NCI-H146 (cell line): ENCODE data around the gene SNRNP40.
A peak's percentile ranks its signal among the peaks of the same experiment; 100 is the strongest.

Experiments
- DNase-seq: peaks from one replicate; lab custom pipeline; 2025; lab: John Stamatoyannopoulos, UW

The SNRNP40 gene

DNA sequence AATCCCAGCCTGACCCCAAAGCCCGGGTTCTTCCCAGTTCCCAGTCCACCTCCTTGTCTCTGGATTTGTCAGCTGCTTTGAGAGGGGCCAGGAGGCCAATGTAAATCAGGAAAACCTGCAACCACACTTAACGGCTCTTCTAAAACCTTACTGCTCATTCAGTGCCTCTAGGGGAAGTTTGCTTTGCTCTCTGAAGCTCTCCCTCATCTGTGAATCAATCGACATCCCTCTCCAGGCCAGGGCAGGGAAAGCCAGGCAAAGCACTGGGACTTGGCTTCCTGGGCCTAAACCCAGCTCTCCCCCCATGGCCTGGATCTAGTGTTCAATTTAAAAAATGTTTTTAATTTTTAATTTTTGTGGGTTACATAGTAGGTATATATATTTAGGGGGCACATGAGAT, 66.2 kb downstream of the SNRNP40 start:
- DNase-seq: no peak

- DNase-seq: no peak
These were observed 67.6 kb downstream of the SNRNP40 start for GRCh38 chr1:31228986-31229385.

DNA sequence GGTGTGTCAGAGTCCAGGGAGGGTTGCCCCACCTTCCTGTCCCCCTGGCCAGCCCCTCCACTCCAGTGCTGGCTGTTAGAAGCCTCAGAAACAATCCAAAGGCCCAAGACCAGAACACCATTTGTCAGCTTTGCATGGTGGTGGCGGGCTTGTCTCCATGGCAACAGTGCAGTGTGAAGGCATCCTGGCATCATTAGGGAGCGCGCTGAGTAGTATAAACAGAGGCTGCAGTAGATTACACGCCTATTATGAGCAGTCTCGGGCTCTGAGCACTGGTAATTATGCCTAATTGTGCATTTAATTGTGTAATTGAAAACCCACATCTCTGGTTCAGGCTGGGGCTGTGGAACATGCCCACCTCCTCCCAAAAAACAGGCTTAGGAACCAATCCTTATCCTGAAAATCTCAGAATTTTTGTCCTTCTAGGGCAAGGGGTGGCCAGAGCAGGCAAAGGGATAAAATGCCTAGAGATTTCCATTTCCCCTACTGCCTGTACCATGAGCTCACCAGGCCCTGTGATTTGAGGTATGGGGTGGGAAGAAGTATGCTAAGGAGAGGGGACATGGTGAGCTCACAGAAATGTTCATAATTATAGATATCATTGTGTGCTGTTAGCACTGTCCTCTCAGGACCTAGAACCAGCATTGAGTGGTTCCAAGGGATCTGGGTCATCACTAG, 68.6 kb downstream of the SNRNP40 start:
- DNase-seq: peak; percentile 77

DNA sequence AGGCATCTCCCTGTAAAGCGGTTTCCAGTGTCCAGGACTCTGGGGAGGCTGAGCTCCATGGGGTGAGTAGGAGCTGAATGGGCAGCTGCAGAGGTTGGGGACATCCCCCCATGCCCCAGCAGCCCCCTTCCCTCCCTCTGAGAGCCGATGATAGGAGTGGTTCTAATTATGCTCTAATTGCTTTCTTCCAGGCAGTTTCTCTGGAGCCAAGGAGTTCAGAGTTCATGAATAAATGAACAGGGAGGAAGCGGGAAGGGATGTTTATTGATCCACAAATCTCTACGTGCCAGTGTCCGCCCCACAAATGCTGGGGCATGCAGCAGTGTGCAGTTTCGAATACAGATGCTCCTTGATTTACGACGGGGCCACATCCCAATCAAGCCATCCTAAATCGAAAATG, 72.5 kb downstream of the SNRNP40 start:
- peak; percentile 19 for DNase-seq

DNA sequence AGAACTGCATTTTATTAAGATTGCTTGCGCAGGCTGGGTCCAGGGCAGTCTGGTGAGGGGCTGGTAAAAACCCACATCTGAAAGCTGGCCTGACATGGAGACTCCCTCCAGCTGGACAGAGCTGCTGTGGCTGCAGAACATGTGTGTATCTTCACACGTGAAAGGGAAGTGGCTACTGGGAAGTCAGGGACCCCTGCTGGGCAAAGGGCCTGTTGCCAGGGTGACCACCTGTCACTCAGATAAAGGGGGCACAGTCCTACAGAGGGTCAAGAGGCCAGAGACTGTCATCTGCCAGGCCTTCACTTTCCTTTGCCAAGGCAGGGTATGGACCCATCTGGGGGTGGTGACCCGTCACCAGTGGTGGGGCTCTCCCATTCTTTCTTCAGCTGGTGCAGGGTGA, 74.4 kb downstream of the SNRNP40 start:
- no peak for DNase-seq

GRCh38 chr1:31221072-31221471, 75.5 kb downstream of the SNRNP40 start:
- DNase-seq: no peak

DNA sequence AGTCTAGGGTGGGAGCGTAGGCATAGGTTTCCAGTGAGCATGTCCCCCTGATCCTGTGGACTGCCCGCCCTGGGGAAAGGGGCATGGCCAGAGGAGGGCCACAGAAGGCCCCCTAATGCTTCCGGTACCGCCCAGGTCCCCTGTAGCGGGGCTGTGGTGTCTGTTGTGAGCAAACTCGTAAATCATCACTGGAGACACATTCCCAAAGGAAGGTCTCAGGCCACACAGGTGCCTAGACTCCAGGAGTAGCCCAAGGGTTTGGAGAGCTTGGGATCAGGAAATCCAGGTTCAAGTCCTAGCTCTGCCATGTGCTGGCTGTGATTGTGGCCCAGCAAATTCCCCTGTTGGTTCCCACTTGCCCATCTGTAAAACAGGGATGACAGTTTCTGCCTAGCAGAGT, 77.1 kb downstream of the SNRNP40 start:
- no peak for DNase-seq

DNA sequence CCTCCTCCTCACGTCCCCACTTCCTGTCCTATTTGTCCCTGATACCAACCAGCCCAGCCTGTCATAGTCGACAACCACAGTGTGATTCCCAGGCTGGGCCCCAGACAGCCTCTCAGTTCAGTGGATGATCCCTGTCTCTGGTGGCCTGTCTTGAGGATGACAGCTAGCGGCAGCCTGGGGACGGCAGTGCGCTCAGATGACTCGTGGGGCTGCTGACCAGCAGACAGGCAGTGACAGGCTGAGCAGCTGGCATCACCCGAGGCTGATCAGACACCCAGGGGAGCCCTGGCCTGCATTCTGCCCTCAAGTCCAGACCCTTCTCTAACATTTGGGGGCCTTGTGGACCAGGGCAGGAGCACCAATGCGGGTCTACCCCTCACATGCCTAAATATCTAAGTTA, 77.9 kb downstream of the SNRNP40 start:
- no peak for DNase-seq

GRCh38 chr1:31216016-31216415, 80.6 kb downstream of the SNRNP40 start:
- peak; percentile 57 for DNase-seq

DNA sequence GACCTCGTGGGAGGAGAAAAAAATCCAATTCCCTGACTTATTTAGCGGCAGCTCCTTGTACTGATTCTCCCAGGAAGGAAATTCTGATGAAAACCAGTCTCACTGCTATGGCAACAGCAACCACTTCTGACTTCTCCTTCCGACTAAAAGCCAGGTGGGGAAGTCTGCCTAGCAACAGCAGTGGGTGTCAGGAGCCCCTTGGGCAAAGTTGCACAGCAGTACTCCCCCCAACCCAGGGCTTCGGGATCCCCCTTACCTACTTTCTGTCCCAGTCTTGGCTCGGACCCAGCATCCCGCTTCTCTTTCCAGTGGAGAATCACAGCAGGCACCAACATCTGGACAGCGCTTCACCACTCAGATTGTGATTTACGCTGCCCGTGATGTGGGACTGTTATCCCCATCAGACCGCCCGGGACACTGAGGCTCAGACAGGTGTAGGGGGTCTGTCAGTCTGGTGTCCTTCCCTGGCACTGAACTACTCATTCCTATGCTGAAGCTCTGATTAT, 81.5 kb downstream of the SNRNP40 start:
- no peak for DNase-seq

GRCh38 chr1:31214316-31215064, 82.1 kb downstream of the SNRNP40 start:
- no peak for DNase-seq
